Sigmoid colon (tissue), 4 donors: ENCODE measurements around the gene ELOVL4.

Experiments
- EP300 ChIP-seq, 4 donors: sonication (generic); formaldehyde crosslinking; IDR thresholded peaks; one replicate each; pipeline ENCODE4 v1.6.1; 2017; ENCODE audit warnings: antibody characterized with exemption in 4 of 4
- POLR2A ChIP-seq, 2 donors: fragments of 450-650 bp; IDR thresholded peaks; one replicate each; pipeline ENCODE4 v1.6.1; 2016; ENCODE audit warnings: antibody characterized with exemption in 2 of 2, mild to moderate bottlenecking in 2 of 2, moderate library complexity in 2 of 2
- POLR2AphosphoS5 ChIP-seq, 4 donors: sonication (generic); formaldehyde crosslinking; IDR thresholded peaks; one replicate each; pipeline ENCODE4 v1.6.1; 2017; ENCODE audit warnings: antibody characterized with exemption in 4 of 4
- TF ChIP-seq, protein P1 (sequence below), 4 experiments: fragments of 450-650 bp in 3 of 4; fragments of 200-600 bp in 1 of 4; IDR thresholded peaks; one replicate each; pipeline ENCODE4 v1.5.1; 2016 to 2019; ENCODE audit warnings: antibody characterized with exemption in 4 of 4, mild to moderate bottlenecking in 3 of 4, moderate library complexity in 2 of 4

DNA sequence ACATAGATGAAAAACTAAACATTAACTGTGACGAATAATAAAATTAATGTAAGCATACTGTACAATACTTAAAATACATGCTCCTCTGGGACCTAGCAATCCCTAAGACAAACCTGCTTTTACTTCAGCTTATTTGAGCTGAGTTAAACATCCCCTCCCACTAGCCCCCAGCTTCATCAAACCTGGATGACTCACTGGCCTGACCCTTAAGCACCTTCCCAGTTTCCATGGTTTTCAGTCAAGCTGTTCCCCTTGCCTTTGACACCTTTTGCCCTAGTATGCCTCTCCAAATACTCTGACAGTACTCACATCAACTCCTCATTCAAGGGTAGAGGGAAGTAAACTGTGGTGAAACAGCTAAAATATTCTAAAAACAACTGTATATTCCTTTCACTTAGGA, 4.2 kb downstream of the ELOVL4 start:
- TF ChIP-seq POLR2A (IDR thresholded peaks at IDR 0.05): no peak
- TF ChIP-seq, protein P1, sequence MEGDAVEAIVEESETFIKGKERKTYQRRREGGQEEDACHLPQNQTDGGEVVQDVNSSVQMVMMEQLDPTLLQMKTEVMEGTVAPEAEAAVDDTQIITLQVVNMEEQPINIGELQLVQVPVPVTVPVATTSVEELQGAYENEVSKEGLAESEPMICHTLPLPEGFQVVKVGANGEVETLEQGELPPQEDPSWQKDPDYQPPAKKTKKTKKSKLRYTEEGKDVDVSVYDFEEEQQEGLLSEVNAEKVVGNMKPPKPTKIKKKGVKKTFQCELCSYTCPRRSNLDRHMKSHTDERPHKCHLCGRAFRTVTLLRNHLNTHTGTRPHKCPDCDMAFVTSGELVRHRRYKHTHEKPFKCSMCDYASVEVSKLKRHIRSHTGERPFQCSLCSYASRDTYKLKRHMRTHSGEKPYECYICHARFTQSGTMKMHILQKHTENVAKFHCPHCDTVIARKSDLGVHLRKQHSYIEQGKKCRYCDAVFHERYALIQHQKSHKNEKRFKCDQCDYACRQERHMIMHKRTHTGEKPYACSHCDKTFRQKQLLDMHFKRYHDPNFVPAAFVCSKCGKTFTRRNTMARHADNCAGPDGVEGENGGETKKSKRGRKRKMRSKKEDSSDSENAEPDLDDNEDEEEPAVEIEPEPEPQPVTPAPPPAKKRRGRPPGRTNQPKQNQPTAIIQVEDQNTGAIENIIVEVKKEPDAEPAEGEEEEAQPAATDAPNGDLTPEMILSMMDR (IDR thresholded peaks at IDR 0.05): no peak
- no peak for TF ChIP-seq POLR2AphosphoS5 (IDR thresholded peaks at IDR 0.05)
- TF ChIP-seq EP300 (IDR thresholded peaks at IDR 0.05): no peak
